ENCODE results near the gene FAM98C. TPM values are rescaled to one million over a fixed set of nuclear protein-coding genes. Genes with fewer than 3 reads are reported as not detected.
"Not testable (repeated sequence)": the region's sequence is repeated elsewhere in the genome, so short reads cannot be mapped to it uniquely, and the experiment has no call there.

FAM98C gene
- total and polyA plus RNA-seq, 4 donors = 4.2 to 8.5 (median 6.2) TPM

- Histone ChIP-seq H3K4me3 (ENCODE audit: low read depth in 1 of 3, low read length in 3 of 3) (peak within 1 kb of the TSS in 2 of 3 donors; percentile 21 to 23), H3K27ac (ENCODE audit: low read depth in 1 of 2, low read length in 2 of 2) (no peak within 1 kb of the TSS), H3K9me3 (ENCODE audit: control insufficient read depth in 4 of 4, low read length in 3 of 4) (no peaks in the 10 kb centered on the region), H3K4me1 (ENCODE audit: control insufficient read depth in 4 of 4, insufficient read depth in 4 of 4, low read length in 3 of 4) (no peaks in the 10 kb centered on the region), H3K9ac (ENCODE audit: low read depth in 1 of 2, low read length in 2 of 2) (no peak within 1 kb of the TSS), H3K27me3 (ENCODE audit: control insufficient read depth in 4 of 4, insufficient read depth in 4 of 4, low read length in 3 of 4) (no peaks in the 10 kb centered on the region), H3K36me3 (ENCODE audit: control insufficient read depth in 4 of 4, insufficient read depth in 3 of 4, low read depth in 1 of 4, low read length in 3 of 4) (no peaks in the 10 kb centered on the region)
- TF ChIP-seq ZBTB33 (IDR thresholded peaks at IDR 0.05) = no peak
- TF ChIP-seq YY1 (IDR thresholded peaks at IDR 0.05) = no peak
- TF ChIP-seq NR2F2 (IDR thresholded peaks at IDR 0.05) = no peak
- no peak for TF ChIP-seq HNF4G (IDR thresholded peaks at IDR 0.05)
- no peak for TF ChIP-seq TAF1 (conservative IDR thresholded peaks at IDR 0.05)
- no peak for TF ChIP-seq GABPA (IDR thresholded peaks at IDR 0.05 in 1 of 2, conservative IDR thresholded peaks at IDR 0.05 in 1 of 2)
- no peak for TF ChIP-seq RAD21 (IDR thresholded peaks at IDR 0.05)
- no peak for TF ChIP-seq EGR1 (IDR thresholded peaks at IDR 0.05; ENCODE audit: low read depth in 2 of 2)
- TF ChIP-seq REST (IDR thresholded peaks at IDR 0.05) = no peak
- no peak for DNase-seq (ENCODE audit: low spot score)
- WGBS = 30% methylated on average over 20 of the region's 20 CpGs
Observed at GRCh38 chr19:38425810-38426466, 23.0 kb downstream of the FAM98C start, which contains the start of gene RASGRP4. Gene RASGRP4, minus strand, starts transcription at chr19:38426219. Its CDS starts 128 bp downstream, at chr19:38426091.

- 76% methylated on average over 17 of the region's 17 CpGs for WGBS
- DNase-seq (ENCODE audit: low spot score); H3K9me3 ChIP-seq (ENCODE audit: control insufficient read depth in 4 of 4, low read length in 3 of 4); H3K9ac ChIP-seq (ENCODE audit: low read depth in 1 of 2, low read length in 2 of 2); H3K27ac ChIP-seq (ENCODE audit: low read depth in 1 of 2, low read length in 2 of 2); H3K27me3 ChIP-seq (ENCODE audit: control insufficient read depth in 4 of 4, insufficient read depth in 4 of 4, low read length in 3 of 4); H3K4me3 ChIP-seq (ENCODE audit: low read depth in 1 of 3, low read length in 3 of 3); H3K36me3 ChIP-seq (ENCODE audit: control insufficient read depth in 4 of 4, insufficient read depth in 3 of 4, low read depth in 1 of 4, low read length in 3 of 4); H3K4me1 ChIP-seq (ENCODE audit: control insufficient read depth in 4 of 4, insufficient read depth in 4 of 4, low read length in 3 of 4): not testable (repeated sequence)
Observed at GRCh38 chr19:38427035-38427677, 24.3 kb downstream of the FAM98C start.
